Fibroblast of skin of right biceps (primary cell): Measurements from ENCODE around the gene TAS2R16.

ENCODE experiments used
- DNase-seq: peaks from one replicate; pipeline ENCODE4 v3.0.0-alpha.2; 2013

The TAS2R16 gene

GRCh38 chr7:122995600-122995999 lies at the start of gene TAS2R16:
Gene TAS2R16 (minus strand): TSS chr7:122995700. CDS start chr7:122995634, 66 bp downstream.
- DNase-seq = no peak

GRCh38 chr7:123043642-123044041 lies 48.1 kb upstream of the TAS2R16 start:
- no peak for DNase-seq

DNA sequence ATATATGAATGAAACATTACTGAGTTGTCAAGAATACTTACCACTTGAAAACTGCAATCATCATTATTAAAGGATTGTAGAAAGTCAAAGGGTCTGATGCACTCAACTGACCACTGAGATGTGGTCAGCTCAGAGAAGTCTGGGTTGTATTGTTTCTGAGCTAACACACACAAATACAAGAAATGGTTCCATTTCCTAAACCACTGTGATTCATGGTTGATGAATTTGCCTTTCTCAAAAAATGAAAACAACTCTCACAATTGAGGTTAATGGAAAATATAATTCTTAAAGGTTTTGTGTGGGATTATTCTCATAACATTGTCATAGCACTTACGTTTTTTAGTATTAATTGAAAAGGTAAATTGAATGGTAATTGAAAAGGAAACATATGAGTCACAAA lies 45.6 kb upstream of the TAS2R16 start:
- DNase-seq = no peak

GRCh38 chr7:123039269-123039668 lies 43.8 kb upstream of the TAS2R16 start:
- DNase-seq = no peak

- no peak for DNase-seq
Measured at GRCh38 chr7:123034106-123034505, 38.6 kb upstream of the TAS2R16 start.

GRCh38 chr7:123030631-123031030 lies 35.1 kb upstream of the TAS2R16 start:
- DNase-seq = no peak

- no peak for DNase-seq
Measured at GRCh38 chr7:123028339-123028738, 32.8 kb upstream of the TAS2R16 start.

- no peak for DNase-seq
Measured at GRCh38 chr7:123026251-123026650, 30.8 kb upstream of the TAS2R16 start.

GRCh38 chr7:123024989-123025758 lies 29.7 kb upstream of the TAS2R16 start:
- peak; percentile 6 for DNase-seq

GRCh38 chr7:123023126-123023525 lies 27.6 kb upstream of the TAS2R16 start:
- DNase-seq = no peak

DNA sequence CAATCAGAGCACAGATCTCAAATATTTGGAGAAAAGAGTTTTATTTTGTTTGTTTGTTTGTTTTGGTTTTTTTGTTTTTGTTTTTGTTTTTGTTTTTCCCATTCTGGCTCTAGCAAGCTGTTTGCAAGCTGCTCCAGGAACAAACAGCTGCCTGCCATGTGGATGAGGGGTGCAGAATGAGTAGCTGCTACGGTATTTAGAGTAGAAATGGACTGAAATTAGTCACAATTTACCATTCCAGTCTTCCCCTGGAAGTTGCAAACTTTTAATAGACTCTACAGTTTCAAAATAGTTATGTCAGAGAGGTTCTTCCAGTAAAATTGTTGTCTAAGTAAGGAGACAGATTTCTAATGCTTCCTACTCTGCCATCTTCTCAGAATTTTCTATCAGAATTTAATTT lies 27.1 kb upstream of the TAS2R16 start:
- DNase-seq = no peak

- no peak for DNase-seq
Measured at GRCh38 chr7:123012435-123012834, 16.9 kb upstream of the TAS2R16 start.

GRCh38 chr7:123011766-123012369 lies 16.4 kb upstream of the TAS2R16 start:
- no peak for DNase-seq

- DNase-seq = no peak
Measured at GRCh38 chr7:123004931-123005330, 9.4 kb upstream of the TAS2R16 start.

- no peak for DNase-seq
Measured at GRCh38 chr7:123003539-123004126, 8.1 kb upstream of the TAS2R16 start.

- no peak for DNase-seq
Measured at GRCh38 chr7:122989577-122989976, 5.9 kb downstream of the TAS2R16 start.

- no peak for DNase-seq
Measured at GRCh38 chr7:122989041-122989440, 6.5 kb downstream of the TAS2R16 start.

DNA sequence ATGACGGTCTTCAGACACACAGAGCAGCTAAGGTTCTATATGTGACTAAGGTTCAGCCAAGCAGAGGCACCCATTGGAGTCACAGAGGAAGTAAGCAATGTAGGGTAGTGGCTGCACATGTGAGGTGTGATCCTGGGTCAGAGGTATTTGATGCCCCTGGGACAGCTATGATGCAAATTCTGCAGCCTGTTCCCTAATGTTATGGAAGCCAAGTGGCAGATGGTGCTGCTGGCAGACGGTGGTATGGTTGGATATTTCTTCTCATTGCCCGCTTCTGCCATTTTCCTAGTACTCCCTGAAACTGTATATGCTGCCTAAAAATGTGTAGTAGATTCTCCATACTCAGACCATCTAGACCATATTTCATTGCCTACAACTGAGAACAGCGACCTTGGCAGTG lies 7.2 kb downstream of the TAS2R16 start:
- no peak for DNase-seq

GRCh38 chr7:122987463-122987862 lies 8.0 kb downstream of the TAS2R16 start:
- DNase-seq = no peak

- no peak for DNase-seq
Measured at GRCh38 chr7:122984021-122984420, 11.5 kb downstream of the TAS2R16 start.

- no peak for DNase-seq
Measured at GRCh38 chr7:122983261-122983660, 12.2 kb downstream of the TAS2R16 start.

DNA sequence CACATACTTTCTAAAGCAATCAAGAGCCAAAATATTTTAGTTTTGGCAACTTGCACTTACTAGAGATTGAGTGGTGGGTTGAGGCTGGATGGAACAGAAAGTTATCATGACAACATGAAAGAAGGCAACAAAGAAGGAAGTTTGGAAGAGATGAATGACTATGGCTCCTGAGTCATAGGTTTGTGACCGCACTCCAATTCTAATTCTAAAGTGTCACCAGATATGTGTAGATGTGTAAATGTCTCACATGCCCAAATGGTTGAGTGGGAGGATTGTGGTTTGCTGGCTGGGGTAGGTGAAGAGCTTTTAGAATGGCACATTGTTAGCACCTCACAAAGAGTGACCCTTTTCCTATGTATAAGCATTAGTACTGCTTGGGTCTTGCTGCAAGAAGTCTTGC lies 20.2 kb downstream of the TAS2R16 start:
- no peak for DNase-seq

- no peak for DNase-seq
Measured at GRCh38 chr7:122974229-122974628, 21.3 kb downstream of the TAS2R16 start.

DNA sequence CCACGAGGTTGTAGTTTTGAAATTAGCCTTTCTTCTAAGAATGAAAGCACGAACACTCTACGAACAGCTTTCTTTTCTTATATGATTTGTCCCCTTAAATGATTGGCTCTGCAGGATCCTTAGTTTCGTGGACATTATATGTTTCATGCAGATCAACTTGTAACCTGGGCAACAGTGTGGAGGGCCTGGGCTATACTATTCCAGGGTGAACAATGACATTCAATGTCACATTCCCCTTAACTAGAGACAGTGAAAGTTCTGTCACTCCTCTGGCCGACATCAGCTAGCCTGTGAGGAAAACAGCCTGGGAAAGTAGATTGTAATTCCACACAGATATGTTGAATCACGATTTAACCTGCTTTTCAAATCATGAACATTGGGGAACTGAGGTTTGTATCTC lies 23.4 kb downstream of the TAS2R16 start:
- no peak for DNase-seq
